GM19395 (cell line): ENCODE results near the gene FAM234B.
"Not testable (repeated sequence)": the region's sequence is repeated elsewhere in the genome, so short reads cannot be mapped to it uniquely, and the experiment has no call there.

Experiments
- ATAC-seq: cut with Tn5 transposase; IDR thresholded peaks from one replicate; pipeline ENCODE4 v1.9.1; 2021; ENCODE audit warnings: mild to moderate bottlenecking, moderate library complexity; ENCODE audit not compliant: unreplicated experiment

The FAM234B gene

DNA sequence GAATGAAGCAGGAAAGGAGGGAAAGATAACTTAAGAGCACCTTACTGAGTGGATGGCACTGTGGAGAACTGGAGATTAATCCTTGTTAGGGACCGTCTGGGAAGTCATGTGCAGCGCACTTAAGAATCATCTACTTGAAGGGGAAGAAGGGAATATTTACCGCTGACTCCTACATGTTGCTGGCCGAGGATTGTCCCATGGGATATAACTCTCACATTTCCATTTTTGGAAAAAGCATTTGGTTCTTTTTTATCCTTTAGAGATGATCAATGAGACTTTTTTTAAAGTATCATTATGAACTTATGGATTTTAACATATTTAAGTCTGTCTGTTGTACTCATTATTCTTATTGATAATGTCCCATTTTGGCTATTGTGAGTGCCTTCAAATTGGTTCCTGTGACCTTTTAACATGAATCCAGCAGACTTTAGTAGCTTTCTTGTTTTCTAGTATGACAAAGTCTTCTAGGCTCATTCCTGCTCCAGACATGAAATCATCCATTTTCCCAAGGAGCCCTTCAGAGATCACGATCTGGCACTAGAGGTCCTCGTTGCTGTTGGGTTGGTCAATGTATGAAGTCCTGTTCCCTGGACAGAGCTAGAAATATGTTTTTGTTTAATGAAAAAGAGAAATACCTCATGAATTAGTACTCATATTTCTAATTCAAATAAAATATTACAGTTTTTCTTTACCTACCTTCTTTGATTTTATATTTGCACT, 20.2 kb upstream of the FAM234B start:
- no peak for ATAC-seq

GRCh38 chr12:13024531-13024916, 19.7 kb upstream of the FAM234B start:
- no peak for ATAC-seq

- no peak for ATAC-seq
These were observed 17.9 kb upstream of the FAM234B start for GRCh38 chr12:13026286-13026685.

DNA sequence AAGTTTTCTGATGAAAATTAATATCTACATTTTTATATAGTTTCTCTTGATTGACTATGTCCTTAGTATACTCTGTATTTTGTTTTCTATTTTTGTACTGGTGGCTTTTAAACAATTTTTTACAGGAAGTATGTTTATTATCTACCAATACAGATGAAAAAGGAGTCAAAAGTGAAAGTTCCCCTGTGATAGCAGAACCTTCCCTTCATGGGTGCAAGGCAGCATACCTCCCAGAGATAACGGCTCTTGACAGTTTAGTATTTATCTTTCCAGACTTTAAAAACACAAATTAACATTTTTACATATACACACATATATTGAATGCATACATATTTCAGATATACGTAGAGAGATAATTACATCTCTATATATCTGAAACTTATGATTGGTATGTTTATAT, 17.1 kb upstream of the FAM234B start:
- ATAC-seq = no peak

DNA sequence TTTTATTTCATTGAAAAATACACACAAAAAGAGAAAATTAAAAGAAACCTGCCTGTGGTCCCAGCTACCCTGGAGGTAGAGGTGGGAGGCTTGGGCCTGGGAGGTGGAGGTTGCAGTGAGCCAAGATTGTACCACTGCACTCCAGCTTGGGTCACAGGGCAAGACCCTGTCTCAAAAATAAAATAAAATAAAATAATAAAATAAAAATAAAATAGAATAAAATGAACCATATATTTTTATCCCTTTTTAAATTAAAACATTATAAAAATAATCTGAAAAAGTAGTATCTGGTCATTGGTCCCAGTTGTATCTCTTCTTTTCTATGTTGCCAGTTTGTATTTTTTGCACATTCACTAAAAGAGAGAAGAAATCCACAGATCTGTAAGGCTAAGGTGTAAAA, 16.7 kb upstream of the FAM234B start:
- no peak for ATAC-seq

DNA sequence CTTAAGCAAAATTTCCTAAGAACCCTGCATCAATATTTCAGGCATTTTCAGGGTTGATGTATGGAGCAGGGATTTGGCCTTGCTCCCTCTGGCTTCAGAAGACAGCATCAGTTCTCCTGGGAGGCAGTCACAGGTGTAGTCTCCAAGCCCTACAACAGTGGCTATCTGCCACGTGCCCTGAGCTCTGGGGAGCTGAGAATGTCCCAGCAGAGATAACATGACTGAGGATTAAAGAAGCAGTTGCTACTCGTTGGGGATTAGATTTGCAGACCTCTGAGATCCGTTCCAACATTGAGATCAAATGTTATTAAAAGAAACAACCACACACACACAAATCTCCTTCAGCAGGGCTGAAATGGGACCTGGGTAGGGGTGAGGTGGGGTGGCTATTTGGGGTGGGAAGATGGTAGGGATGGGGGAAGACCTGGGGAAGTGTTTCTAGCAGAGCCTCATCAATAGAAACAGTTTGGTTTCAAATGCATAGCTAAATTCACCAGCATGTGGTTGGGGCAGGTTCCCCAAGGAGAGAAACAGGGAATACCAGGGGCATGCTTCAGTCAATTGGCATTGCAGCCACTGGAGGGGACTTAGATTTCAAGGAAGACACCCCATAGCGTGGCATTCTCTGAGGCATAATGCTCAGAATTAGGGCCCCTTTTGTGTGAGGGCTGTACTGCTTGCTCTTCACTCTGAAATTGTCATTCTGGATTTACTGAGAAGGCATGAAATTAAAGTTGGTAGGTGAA, 15.2 kb upstream of the FAM234B start:
- no peak for ATAC-seq

DNA sequence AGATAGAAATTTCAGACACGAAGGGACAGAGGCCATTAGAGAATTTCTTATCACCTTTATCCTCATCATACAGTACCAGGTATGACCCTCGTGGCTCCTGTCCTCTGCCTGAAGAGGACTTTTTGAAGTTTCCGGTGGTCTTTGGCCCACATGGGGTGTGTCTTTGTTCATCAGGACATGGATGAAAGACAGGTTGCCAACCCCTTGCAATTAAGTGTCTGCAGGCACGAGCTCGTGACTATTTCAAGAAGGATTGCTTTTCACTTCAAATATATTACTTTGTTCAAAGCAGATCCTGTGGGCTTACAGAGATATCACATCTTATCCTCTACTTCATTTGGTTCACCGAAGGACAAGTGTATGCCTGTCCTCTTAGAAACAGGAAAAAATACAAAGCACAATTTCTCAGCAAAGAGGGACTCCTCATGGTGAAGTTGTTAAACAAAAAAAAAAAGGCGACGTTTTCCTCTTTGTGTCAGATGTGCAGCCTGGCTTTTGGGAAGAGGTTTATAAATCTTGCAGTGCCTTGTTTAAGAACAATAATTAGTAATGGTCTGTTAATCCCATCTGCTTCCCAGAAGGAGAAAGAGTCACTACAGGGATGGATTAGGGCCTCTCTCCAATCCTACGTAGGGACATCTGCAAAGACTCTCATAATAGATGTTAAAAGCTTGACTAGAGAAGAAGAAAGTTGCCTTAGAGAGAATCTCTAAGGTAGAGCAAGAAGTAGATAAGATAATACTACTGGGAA, 13.5 kb upstream of the FAM234B start:
- no peak for ATAC-seq

DNA sequence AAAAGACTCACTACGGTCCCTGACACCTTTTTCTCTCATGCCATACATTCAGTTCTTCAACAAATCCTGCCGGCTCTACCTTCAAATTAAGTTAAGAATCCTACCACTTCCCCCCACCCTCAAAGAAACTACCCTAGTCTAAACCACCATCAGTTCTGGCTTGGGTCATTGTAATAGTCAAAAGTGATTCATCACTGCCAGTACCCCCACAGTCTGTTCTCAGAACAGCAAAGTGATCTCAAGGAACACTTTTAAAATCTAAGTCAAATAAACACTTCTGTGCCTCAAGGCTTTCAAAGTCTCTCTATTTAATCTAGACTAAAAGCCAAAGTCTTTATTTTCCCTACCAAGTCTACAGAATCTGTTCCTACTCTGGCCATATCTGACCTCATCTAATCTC, 12.0 kb upstream of the FAM234B start:
- no peak for ATAC-seq

DNA sequence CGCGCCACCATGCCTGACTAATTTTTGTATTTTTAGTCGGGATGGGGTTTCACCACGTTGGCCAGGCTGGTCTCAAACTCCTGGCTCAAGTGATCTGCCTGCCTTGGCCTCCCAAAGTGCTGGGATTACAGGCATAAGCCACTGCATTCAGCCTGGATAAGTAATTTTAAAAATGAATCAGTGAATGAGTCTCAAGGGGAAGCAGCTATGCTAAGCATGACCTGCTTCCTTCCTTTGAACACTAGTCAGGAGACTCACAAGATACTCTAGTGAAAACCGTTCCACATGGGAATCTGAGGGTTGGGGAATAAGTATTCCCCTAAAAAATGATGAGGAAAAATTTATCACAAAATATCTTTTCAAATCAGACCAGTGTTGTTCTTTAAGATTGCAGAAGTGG, 10.7 kb upstream of the FAM234B start:
- no peak for ATAC-seq

DNA sequence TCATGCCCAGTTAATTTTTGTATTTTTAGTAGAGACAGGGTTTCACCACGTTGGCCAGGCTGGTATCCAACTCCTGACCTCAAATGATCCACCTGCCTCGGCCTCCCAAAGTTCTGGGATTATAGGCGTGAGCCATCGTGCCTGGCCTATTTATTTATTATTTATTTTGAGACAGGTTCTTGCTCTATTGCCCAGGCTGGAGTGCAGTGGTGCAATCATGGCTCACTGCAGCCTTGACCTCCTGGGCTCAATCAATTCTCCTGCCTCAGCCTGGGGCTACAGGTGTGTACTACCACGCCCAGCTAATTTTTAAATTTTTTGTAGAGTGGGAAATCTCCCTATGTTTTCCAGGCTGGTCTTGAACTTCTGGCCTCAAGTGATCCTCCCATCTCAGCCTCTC, 8.8 kb upstream of the FAM234B start:
- ATAC-seq = not testable (repeated sequence)

- no peak for ATAC-seq
These were observed 7.3 kb upstream of the FAM234B start for GRCh38 chr12:13036881-13037280.

DNA sequence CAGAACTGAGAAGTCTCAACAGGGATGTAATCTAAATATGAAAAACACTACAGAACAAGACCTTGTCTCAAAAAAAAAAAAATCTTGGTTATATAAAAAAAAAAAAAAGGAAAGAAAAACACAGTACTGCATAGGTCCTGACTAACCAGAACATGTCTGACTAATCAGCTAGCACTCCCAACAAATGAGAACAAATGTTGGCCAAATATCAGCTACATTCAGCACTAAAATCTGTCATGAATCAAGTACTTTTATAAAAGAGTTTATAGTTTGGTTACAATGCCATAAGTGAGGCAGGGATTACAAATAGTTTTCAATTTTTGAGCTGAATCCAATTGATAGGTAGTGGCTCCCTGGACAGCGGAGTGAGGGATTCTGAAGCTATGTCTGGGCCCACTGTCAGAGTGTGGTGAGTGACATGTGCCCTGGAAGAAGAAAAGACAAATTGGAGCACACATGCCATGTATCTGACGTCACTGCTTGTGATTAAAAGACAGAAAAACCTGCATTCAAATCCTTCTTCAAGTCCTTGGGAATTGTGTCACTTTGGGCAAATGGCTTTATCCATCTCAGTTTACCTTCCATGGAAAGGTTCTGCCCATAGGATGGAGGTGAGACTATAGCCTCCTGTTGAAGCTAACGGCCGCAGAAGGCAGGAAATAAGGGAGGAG, 5.6 kb upstream of the FAM234B start:
- ATAC-seq = no peak

GRCh38 chr12:13039328-13039956, 4.7 kb upstream of the FAM234B start:
- no peak for ATAC-seq

GRCh38 chr12:13041224-13041623, 3.0 kb upstream of the FAM234B start:
- no peak for ATAC-seq

DNA sequence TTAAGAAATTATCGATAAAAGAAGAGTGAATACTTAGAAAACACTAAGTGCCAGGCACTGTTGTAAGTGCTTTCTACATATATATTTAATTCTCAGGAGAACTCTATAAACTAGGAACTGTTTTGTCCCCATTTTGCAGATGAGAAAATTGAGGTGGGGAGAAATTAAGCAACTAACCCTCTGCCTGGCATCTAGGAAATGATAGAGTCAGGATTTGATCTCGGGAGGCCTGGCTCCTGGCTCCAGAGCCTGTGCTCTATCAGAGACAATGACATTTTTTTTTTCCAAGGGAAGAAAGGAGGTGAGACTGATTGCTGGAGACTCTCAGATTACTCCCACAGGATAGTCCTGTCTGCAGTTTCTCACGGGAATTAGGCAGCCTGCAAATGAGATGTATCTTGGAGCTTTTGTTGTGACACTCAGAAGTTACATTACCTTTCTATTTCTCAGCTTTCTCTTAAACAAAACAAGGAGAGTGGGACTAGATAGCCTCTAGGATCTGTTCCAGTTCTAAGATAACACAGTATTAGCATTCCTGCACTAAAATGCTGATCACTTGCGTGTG, 1.4 kb upstream of the FAM234B start:
- no peak for ATAC-seq

- no peak for ATAC-seq
These were observed 722 bp downstream of the FAM234B start for GRCh38 chr12:13044906-13045299.

GRCh38 chr12:13045816-13046215, 1.6 kb downstream of the FAM234B start:
- ATAC-seq = no peak

DNA sequence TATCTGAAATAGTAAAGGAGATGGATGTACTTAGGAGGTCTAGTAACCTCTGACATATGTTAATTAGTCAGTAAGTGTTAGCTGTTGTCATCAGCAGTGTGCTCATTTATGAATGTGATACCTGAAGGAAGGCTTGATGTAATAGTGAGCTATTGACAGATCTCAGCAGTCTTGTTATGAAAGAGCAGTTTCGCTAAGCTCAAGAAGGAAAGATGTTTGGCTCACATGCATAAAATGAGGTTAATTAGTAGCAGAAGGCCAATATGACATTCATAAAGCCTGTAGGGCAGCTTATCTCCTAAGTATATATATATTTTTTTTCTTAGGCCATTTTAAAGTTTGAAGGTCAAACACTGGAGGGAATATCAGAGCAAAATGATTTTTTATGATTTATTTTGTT, 2.8 kb downstream of the FAM234B start:
- no peak for ATAC-seq

- ATAC-seq = no peak
These were observed 5.6 kb downstream of the FAM234B start for GRCh38 chr12:13049816-13050215.

- no peak for ATAC-seq
These were observed 8.2 kb downstream of the FAM234B start for GRCh38 chr12:13052421-13052820.

GRCh38 chr12:13053617-13054016, 9.4 kb downstream of the FAM234B start:
- not testable (repeated sequence) for ATAC-seq
